ENCODE results near the gene CSRP1. TPM values are rescaled to one million over a fixed set of nuclear protein-coding genes. Genes with fewer than 3 reads are reported as not detected.

Gene CSRP1
- total RNA-seq, 1 experiment from 2014 or later = 14.3 TPM

DNA sequence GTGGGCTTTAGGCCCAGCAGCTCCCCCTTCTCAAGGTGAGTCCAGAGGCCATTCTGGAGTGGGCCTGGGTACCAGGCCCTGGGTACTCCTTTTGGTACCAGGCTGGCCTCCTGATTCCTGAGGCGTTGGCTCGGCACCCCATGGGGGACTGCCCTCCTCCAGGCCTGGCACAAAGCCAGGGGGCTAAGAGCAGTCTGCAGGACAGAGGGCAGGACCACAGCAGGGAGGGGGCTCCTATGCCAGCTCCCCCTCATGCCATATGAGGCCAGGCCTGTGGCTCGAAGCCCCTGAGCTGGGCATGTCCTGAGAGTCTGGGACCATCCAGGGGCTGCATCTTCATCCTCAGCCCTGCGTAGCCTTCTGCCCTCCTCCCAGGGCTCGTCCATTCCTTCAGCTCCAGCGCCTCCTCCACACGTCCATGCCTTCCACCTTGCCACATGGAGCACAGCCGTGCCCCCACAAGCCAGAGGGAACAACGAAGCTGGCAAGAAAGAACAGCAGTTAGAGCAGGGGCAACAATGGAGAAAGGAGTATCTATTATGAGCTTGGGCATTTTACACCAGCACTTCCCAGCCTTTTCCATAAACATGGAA lies 41.1 kb downstream of the CSRP1 start:
- POLR2A ChIA-PET = interaction anchor here (1.1 kb wide), 2 partner anchors 15 to 18 kb away, joined by 3 read pairs; no protein-coding TSS in a partner anchor
- CTCF ChIA-PET = interaction anchor here (0.8 to 6.8 kb wide), 5 partner anchors 16 to 47 kb away, joined by 3 to 69 read pairs (median 3); no protein-coding TSS in a partner anchor
- TF ChIP-seq, protein P1, sequence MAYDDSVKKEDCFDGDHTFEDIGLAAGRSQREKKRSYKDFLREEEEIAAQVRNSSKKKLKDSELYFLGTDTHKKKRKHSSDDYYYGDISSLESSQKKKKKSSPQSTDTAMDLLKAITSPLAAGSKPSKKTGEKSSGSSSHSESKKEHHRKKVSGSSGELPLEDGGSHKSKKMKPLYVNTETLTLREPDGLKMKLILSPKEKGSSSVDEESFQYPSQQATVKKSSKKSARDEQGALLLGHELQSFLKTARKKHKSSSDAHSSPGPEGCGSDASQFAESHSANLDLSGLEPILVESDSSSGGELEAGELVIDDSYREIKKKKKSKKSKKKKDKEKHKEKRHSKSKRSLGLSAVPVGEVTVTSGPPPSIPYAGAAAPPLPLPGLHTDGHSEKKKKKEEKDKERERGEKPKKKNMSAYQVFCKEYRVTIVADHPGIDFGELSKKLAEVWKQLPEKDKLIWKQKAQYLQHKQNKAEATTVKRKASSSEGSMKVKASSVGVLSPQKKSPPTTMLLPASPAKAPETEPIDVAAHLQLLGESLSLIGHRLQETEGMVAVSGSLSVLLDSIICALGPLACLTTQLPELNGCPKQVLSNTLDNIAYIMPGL (CRISPR knock-in tag; IDR thresholded peaks at IDR 0.05) = no peak
- TF ChIP-seq, protein P2, sequence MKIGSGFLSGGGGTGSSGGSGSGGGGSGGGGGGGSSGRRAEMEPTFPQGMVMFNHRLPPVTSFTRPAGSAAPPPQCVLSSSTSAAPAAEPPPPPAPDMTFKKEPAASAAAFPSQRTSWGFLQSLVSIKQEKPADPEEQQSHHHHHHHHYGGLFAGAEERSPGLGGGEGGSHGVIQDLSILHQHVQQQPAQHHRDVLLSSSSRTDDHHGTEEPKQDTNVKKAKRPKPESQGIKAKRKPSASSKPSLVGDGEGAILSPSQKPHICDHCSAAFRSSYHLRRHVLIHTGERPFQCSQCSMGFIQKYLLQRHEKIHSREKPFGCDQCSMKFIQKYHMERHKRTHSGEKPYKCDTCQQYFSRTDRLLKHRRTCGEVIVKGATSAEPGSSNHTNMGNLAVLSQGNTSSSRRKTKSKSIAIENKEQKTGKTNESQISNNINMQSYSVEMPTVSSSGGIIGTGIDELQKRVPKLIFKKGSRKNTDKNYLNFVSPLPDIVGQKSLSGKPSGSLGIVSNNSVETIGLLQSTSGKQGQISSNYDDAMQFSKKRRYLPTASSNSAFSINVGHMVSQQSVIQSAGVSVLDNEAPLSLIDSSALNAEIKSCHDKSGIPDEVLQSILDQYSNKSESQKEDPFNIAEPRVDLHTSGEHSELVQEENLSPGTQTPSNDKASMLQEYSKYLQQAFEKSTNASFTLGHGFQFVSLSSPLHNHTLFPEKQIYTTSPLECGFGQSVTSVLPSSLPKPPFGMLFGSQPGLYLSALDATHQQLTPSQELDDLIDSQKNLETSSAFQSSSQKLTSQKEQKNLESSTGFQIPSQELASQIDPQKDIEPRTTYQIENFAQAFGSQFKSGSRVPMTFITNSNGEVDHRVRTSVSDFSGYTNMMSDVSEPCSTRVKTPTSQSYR (CRISPR knock-in tag; IDR thresholded peaks at IDR 0.05) = no peak
- no peak for TF ChIP-seq ETV6 (CRISPR knock-in tag; IDR thresholded peaks at IDR 0.05)
- no peak for TF ChIP-seq SMAD3 (CRISPR knock-in tag; IDR thresholded peaks at IDR 0.05; ENCODE audit: borderline replicate concordance)
- TF ChIP-seq FOXK1 (CRISPR knock-in tag; IDR thresholded peaks at IDR 0.05) = no peak
- TF ChIP-seq ZBTB21 (CRISPR knock-in tag; IDR thresholded peaks at IDR 0.05; ENCODE audit: borderline replicate concordance) = no peak
- no peak for TF ChIP-seq TCF7 (CRISPR knock-in tag; IDR thresholded peaks at IDR 0.05; ENCODE audit: low read depth)
- TF ChIP-seq, protein P3, sequence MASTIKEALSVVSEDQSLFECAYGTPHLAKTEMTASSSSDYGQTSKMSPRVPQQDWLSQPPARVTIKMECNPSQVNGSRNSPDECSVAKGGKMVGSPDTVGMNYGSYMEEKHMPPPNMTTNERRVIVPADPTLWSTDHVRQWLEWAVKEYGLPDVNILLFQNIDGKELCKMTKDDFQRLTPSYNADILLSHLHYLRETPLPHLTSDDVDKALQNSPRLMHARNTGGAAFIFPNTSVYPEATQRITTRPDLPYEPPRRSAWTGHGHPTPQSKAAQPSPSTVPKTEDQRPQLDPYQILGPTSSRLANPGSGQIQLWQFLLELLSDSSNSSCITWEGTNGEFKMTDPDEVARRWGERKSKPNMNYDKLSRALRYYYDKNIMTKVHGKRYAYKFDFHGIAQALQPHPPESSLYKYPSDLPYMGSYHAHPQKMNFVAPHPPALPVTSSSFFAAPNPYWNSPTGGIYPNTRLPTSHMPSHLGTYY (CRISPR knock-in tag; IDR thresholded peaks at IDR 0.05) = no peak
- TF ChIP-seq GABPB1 (CRISPR knock-in tag; IDR thresholded peaks at IDR 0.05) = no peak
- TF ChIP-seq ZNF317 (CRISPR knock-in tag; IDR thresholded peaks at IDR 0.05; ENCODE audit: borderline replicate concordance, low read depth) = no peak
- no peak for TF ChIP-seq NR2C2 (CRISPR knock-in tag; IDR thresholded peaks at IDR 0.05)
- no peak for TF ChIP-seq NR3C1 (CRISPR knock-in tag; conservative IDR thresholded peaks at IDR 0.05; ENCODE audit: low read depth)
- no peak for TF ChIP-seq FOXP1 (CRISPR knock-in tag; IDR thresholded peaks at IDR 0.05; ENCODE audit: borderline replicate concordance)
- TF ChIP-seq, protein P4, sequence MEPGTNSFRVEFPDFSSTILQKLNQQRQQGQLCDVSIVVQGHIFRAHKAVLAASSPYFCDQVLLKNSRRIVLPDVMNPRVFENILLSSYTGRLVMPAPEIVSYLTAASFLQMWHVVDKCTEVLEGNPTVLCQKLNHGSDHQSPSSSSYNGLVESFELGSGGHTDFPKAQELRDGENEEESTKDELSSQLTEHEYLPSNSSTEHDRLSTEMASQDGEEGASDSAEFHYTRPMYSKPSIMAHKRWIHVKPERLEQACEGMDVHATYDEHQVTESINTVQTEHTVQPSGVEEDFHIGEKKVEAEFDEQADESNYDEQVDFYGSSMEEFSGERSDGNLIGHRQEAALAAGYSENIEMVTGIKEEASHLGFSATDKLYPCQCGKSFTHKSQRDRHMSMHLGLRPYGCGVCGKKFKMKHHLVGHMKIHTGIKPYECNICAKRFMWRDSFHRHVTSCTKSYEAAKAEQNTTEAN (CRISPR knock-in tag; IDR thresholded peaks at IDR 0.05) = no peak
- TF ChIP-seq, protein P5, sequence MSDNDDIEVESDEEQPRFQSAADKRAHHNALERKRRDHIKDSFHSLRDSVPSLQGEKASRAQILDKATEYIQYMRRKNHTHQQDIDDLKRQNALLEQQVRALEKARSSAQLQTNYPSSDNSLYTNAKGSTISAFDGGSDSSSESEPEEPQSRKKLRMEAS (CRISPR knock-in tag; IDR thresholded peaks at IDR 0.05) = no peak
- no peak for TF ChIP-seq ZNF121 (CRISPR knock-in tag; IDR thresholded peaks at IDR 0.05)
- no peak for TF ChIP-seq ZNF396 (CRISPR knock-in tag; IDR thresholded peaks at IDR 0.05; ENCODE audit: borderline replicate concordance)
- TF ChIP-seq, protein P6, sequence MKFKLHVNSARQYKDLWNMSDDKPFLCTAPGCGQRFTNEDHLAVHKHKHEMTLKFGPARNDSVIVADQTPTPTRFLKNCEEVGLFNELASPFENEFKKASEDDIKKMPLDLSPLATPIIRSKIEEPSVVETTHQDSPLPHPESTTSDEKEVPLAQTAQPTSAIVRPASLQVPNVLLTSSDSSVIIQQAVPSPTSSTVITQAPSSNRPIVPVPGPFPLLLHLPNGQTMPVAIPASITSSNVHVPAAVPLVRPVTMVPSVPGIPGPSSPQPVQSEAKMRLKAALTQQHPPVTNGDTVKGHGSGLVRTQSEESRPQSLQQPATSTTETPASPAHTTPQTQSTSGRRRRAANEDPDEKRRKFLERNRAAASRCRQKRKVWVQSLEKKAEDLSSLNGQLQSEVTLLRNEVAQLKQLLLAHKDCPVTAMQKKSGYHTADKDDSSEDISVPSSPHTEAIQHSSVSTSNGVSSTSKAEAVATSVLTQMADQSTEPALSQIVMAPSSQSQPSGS (CRISPR knock-in tag; IDR thresholded peaks at IDR 0.05; ENCODE audit: borderline replicate concordance, low read depth) = no peak
- TF ChIP-seq KAT7 (CRISPR knock-in tag; IDR thresholded peaks at IDR 0.05; ENCODE audit: borderline replicate concordance) = no peak
- no peak for TF ChIP-seq FOXJ3 (CRISPR knock-in tag; IDR thresholded peaks at IDR 0.05; ENCODE audit: borderline replicate concordance)
- DNase-seq (ENCODE audit: low spot score) (no peak), ATAC-seq (no peak)
- peaks cover 23% of the 10 kb centered on the region for H3K36me3 Mint-ChIP-seq
- H3K27ac Mint-ChIP-seq = no peak overlapping the region
- peak overlapping the region; percentile 90; the same call in 1 of the 2 replicates for H3K4me3 Mint-ChIP-seq
- peaks cover 35% of the 10 kb centered on the region for H3K4me1 Mint-ChIP-seq
- H3K27me3 Mint-ChIP-seq (ENCODE audit: low read depth) = peaks cover 19% of the 10 kb centered on the region
- no peaks in the 10 kb centered on the region for H3K9me3 Mint-ChIP-seq
